Measurements from ENCODE around the gene PPM1L.

PPM1L gene

GRCh38 chr3:160725338-160725737, 30.7 kb upstream of the PPM1L start:
- Histone ChIP-seq H3K79me2 (ENCODE audit: insufficient read depth, low read length) (no peaks in the 10 kb centered on the region), H3K36me3 (ENCODE audit: insufficient read depth, low read length) (no peaks in the 10 kb centered on the region), H3K27me3 (ENCODE audit: insufficient read depth, low read length, poor library complexity) (no peaks in the 10 kb centered on the region), H3K27ac (ENCODE audit: low read length) (no peak overlapping the region), H3K9me3 (ENCODE audit: insufficient read depth, low read length, severe bottlenecking) (no peaks in the 10 kb centered on the region), H3K9ac (ENCODE audit: low read depth, low read length) (no peak overlapping the region), H3K4me1 (ENCODE audit: insufficient read depth, low read length) (no peaks in the 10 kb centered on the region), H3K4me3 (ENCODE audit: low read depth in 1 of 2, low read length in 2 of 2) (no peak overlapping the region), H4K20me1 (ENCODE audit: insufficient read depth, low read length) (no peaks in the 10 kb centered on the region), H2AFZ (ENCODE audit: low read depth, low read length) (no peak overlapping the region), H3K4me2 (ENCODE audit: insufficient read depth, low read length) (no peak overlapping the region)
- ATAC-seq (ENCODE audit: insufficient read depth, low read depth) (no peak), DNase-seq (no peak)
- no peak for TF ChIP-seq EZH2 (IDR thresholded peaks at IDR 0.05; ENCODE audit: borderline replicate concordance, low read depth, low read length, severe bottlenecking)
- TF ChIP-seq CTCF (IDR thresholded peaks at IDR 0.05; ENCODE audit: borderline replicate concordance, extremely low read depth, low read length, poor library complexity, severe bottlenecking): no peak

GRCh38 chr3:160735826-160736225, 20.2 kb upstream of the PPM1L start:
- Histone ChIP-seq H2AFZ (ENCODE audit: low read depth, low read length) (no peak overlapping the region), H3K27ac (ENCODE audit: low read length) (no peak overlapping the region), H3K4me2 (ENCODE audit: insufficient read depth, low read length) (no peak overlapping the region), H3K9me3 (ENCODE audit: insufficient read depth, low read length, severe bottlenecking) (no peaks in the 10 kb centered on the region), H3K27me3 (ENCODE audit: insufficient read depth, low read length, poor library complexity) (no peaks in the 10 kb centered on the region), H3K9ac (ENCODE audit: low read depth, low read length) (no peak overlapping the region), H4K20me1 (ENCODE audit: insufficient read depth, low read length) (no peaks in the 10 kb centered on the region), H3K4me1 (ENCODE audit: insufficient read depth, low read length) (no peaks in the 10 kb centered on the region), H3K36me3 (ENCODE audit: insufficient read depth, low read length) (no peaks in the 10 kb centered on the region), H3K79me2 (ENCODE audit: insufficient read depth, low read length) (no peaks in the 10 kb centered on the region), H3K4me3 (ENCODE audit: low read depth in 1 of 2, low read length in 2 of 2) (no peak overlapping the region)
- DNase-seq (no peak), ATAC-seq (ENCODE audit: insufficient read depth, low read depth) (no peak)
- TF ChIP-seq CTCF (IDR thresholded peaks at IDR 0.05; ENCODE audit: borderline replicate concordance, extremely low read depth, low read length, poor library complexity, severe bottlenecking): no peak
- TF ChIP-seq EZH2 (IDR thresholded peaks at IDR 0.05; ENCODE audit: borderline replicate concordance, low read depth, low read length, severe bottlenecking): no peak

- H3K79me2 ChIP-seq (ENCODE audit: insufficient read depth, low read length): no peaks in the 10 kb centered on the region
These were observed 18.0 kb upstream of the PPM1L start for GRCh38 chr3:160738048-160738447.

More at GRCh38 chr3:160738048-160738447, 18.0 kb upstream of the PPM1L start:
- DNase-seq: no peak
- H3K9me3 ChIP-seq (ENCODE audit: insufficient read depth, low read length, severe bottlenecking): no peaks in the 10 kb centered on the region
- no peak overlapping the region for H3K9ac ChIP-seq (ENCODE audit: low read depth, low read length)
- H3K27ac ChIP-seq (ENCODE audit: low read length): no peak overlapping the region
- no peaks in the 10 kb centered on the region for H3K36me3 ChIP-seq (ENCODE audit: insufficient read depth, low read length)
- no peaks in the 10 kb centered on the region for H4K20me1 ChIP-seq (ENCODE audit: insufficient read depth, low read length)
- TF ChIP-seq EZH2 (IDR thresholded peaks at IDR 0.05; ENCODE audit: borderline replicate concordance, low read depth, low read length, severe bottlenecking) (no peak), CTCF (IDR thresholded peaks at IDR 0.05; ENCODE audit: borderline replicate concordance, extremely low read depth, low read length, poor library complexity, severe bottlenecking) (no peak)
- H3K4me1 ChIP-seq (ENCODE audit: insufficient read depth, low read length): no peaks in the 10 kb centered on the region
- H2AFZ ChIP-seq (ENCODE audit: low read depth, low read length): no peak overlapping the region
- H3K4me3 ChIP-seq (ENCODE audit: low read depth in 1 of 2, low read length in 2 of 2): no peak overlapping the region
- H3K4me2 ChIP-seq (ENCODE audit: insufficient read depth, low read length): no peak overlapping the region
- H3K27me3 ChIP-seq (ENCODE audit: insufficient read depth, low read length, poor library complexity): no peaks in the 10 kb centered on the region
- ATAC-seq (ENCODE audit: insufficient read depth, low read depth): no peak
